HFF-Myc (cell line): Measurements from ENCODE around the gene SDHD.

Experiments used
- DNase-seq: peaks from one replicate; pipeline ENCODE4 v3.0.0-alpha.2; 2011; ENCODE audit warnings: low read depth; ENCODE audit errors: extremely low read depth
- H3K4me3 ChIP-seq: replicated peaks from 2 replicates; pipeline ENCODE4 v1.5.1; 2011; ENCODE audit warnings: low read depth, mild to moderate bottlenecking, control low read depth, low read length
- TF ChIP-seq, protein P1 (sequence below): IDR thresholded peaks from 2 replicates; pipeline ENCODE4 v1.5.1; 2012; ENCODE audit warnings: mild to moderate bottlenecking, low read depth, low read length, control low read depth; ENCODE audit errors: missing control alignments

SDHD gene

GRCh38 chr11:112121981-112122615, 35.4 kb downstream of the SDHD start:
- H3K4me3 ChIP-seq = no peak overlapping the region
- peak; percentile 27 for DNase-seq
- TF ChIP-seq, protein P1, sequence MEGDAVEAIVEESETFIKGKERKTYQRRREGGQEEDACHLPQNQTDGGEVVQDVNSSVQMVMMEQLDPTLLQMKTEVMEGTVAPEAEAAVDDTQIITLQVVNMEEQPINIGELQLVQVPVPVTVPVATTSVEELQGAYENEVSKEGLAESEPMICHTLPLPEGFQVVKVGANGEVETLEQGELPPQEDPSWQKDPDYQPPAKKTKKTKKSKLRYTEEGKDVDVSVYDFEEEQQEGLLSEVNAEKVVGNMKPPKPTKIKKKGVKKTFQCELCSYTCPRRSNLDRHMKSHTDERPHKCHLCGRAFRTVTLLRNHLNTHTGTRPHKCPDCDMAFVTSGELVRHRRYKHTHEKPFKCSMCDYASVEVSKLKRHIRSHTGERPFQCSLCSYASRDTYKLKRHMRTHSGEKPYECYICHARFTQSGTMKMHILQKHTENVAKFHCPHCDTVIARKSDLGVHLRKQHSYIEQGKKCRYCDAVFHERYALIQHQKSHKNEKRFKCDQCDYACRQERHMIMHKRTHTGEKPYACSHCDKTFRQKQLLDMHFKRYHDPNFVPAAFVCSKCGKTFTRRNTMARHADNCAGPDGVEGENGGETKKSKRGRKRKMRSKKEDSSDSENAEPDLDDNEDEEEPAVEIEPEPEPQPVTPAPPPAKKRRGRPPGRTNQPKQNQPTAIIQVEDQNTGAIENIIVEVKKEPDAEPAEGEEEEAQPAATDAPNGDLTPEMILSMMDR = no peak

DNA sequence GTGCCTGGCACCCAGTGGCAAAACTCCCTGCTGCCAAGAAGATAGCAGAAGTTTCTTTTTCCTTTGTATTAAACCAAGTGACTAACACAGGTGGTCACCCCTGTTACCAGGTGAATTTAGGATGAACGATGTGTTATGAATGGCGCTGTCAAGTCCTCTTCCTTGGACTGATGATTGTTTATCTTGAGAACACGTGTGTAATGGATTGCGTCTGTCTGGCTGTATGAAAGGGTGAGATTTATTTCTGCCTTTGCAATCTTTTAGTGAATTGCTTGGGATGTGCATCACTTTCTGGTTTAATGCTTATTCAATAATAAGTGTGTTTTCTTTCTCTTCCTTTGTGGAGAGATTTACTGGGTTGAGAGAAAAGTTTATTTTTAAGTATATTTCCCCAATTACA, 36.5 kb downstream of the SDHD start:
- TF ChIP-seq, protein P1 = no peak
- DNase-seq = no peak
- no peak overlapping the region for H3K4me3 ChIP-seq

DNA sequence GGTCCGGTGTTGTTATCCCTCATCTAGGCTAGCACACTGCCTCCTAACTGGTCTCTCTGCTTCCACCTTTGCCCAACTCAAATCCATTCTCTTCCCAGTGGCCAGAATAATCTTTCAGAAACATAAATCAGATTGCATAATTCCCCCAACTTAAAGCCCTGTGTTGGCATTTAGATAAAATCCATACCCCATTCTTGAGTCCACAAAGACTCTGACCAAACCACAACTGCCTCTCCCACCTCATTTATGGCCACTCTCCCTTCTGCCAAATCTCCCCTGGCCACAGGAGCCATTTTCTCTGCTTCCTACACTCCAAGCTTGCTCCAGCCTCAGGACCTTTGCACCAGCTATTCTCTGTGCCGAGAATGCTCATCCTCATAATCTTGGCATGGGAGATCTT, 40.4 kb downstream of the SDHD start:
- TF ChIP-seq, protein P1 = no peak

GRCh38 chr11:112128483-112129121, 41.9 kb downstream of the SDHD start:
- TF ChIP-seq, protein P1 = no peak
- peak; percentile 87 for DNase-seq
- H3K4me3 ChIP-seq = no peak overlapping the region

More for the DNA sequence above, 40.4 kb downstream of the SDHD start:
- H3K4me3 ChIP-seq = no peak overlapping the region
- no peak for DNase-seq

GRCh38 chr11:112129656-112130055, 43.0 kb downstream of the SDHD start:
- TF ChIP-seq, protein P1 = no peak
- H3K4me3 ChIP-seq = no peak overlapping the region
- DNase-seq = no peak

DNA sequence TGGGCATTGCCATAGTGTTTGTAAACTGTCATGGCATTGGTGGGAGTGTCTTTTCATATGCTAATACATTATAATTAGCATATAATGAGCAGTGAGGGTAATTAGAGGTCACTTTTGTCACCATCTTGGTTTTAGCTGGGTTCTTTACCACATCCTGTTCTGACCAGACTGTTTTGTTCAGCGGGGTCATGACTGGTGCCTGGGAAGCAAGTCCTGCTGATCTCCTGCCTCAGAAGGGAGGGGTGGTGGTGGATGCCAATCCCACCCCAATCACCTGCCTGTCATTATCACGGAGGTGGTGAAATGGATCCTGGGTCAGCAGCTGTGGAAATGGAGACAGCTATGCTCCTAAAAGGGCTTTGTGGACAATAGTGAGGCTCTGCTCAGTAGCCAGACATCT, 46.1 kb downstream of the SDHD start:
- no peak for DNase-seq
- TF ChIP-seq, protein P1 = no peak
- no peak overlapping the region for H3K4me3 ChIP-seq
